Rectal smooth muscle tissue (tissue), 1 donor: Measurements from ENCODE around the gene ERBB4.

Experiments
- H3K27ac ChIP-seq: one replicate; pipeline ENCODE4 v1.7.0; 2013; ENCODE audit warnings: low read depth, low read length, inconsistent platforms
- H3K27me3 ChIP-seq: one replicate; pipeline ENCODE4 v1.7.0; 2013; ENCODE audit warnings: low read length; ENCODE audit not compliant: control insufficient read depth, insufficient read depth
- H3K36me3 ChIP-seq: one replicate; pipeline ENCODE4 v1.7.0; 2013; ENCODE audit warnings: low read length; ENCODE audit not compliant: control insufficient read depth, insufficient read depth
- H3K4me1 ChIP-seq: one replicate; pipeline ENCODE4 v1.7.0; 2013; ENCODE audit warnings: low read length; ENCODE audit not compliant: control insufficient read depth, insufficient read depth
- H3K4me3 ChIP-seq: one replicate; pipeline ENCODE4 v1.7.0; 2013; ENCODE audit warnings: low read length
- H3K9ac ChIP-seq: one replicate; pipeline ENCODE4 v1.7.0; 2013; ENCODE audit warnings: low read length

Gene ERBB4

GRCh38 chr2:211513446-211513845, 1025.2 kb downstream of the ERBB4 start:
- H3K4me3 ChIP-seq, result no peak overlapping the region
- H3K27ac ChIP-seq, result no peak overlapping the region
- H3K36me3 ChIP-seq, result no peaks in the 10 kb centered on the region
- no peaks in the 10 kb centered on the region for H3K27me3 ChIP-seq
- H3K9ac ChIP-seq, result no peak overlapping the region
- no peaks in the 10 kb centered on the region for H3K4me1 ChIP-seq

- no peak overlapping the region for H3K9ac ChIP-seq
- H3K27ac ChIP-seq, result no peak overlapping the region
- no peak overlapping the region for H3K4me3 ChIP-seq
- no peaks in the 10 kb centered on the region for H3K4me1 ChIP-seq
- no peaks in the 10 kb centered on the region for H3K27me3 ChIP-seq
- H3K36me3 ChIP-seq, result no peaks in the 10 kb centered on the region
Observed at GRCh38 chr2:211512806-211513205, 1025.8 kb downstream of the ERBB4 start.

GRCh38 chr2:211503856-211504255, 1034.7 kb downstream of the ERBB4 start:
- Histone ChIP-seq H3K27me3 (no peaks in the 10 kb centered on the region), H3K27ac (no peak overlapping the region), H3K36me3 (no peaks in the 10 kb centered on the region), H3K4me3 (no peak overlapping the region), H3K4me1 (no peaks in the 10 kb centered on the region), H3K9ac (no peak overlapping the region)

GRCh38 chr2:211503198-211503597, 1035.4 kb downstream of the ERBB4 start:
- H3K4me3 ChIP-seq, result no peak overlapping the region
- no peaks in the 10 kb centered on the region for H3K27me3 ChIP-seq
- no peak overlapping the region for H3K27ac ChIP-seq
- no peaks in the 10 kb centered on the region for H3K4me1 ChIP-seq
- no peak overlapping the region for H3K9ac ChIP-seq
- H3K36me3 ChIP-seq, result no peaks in the 10 kb centered on the region

DNA sequence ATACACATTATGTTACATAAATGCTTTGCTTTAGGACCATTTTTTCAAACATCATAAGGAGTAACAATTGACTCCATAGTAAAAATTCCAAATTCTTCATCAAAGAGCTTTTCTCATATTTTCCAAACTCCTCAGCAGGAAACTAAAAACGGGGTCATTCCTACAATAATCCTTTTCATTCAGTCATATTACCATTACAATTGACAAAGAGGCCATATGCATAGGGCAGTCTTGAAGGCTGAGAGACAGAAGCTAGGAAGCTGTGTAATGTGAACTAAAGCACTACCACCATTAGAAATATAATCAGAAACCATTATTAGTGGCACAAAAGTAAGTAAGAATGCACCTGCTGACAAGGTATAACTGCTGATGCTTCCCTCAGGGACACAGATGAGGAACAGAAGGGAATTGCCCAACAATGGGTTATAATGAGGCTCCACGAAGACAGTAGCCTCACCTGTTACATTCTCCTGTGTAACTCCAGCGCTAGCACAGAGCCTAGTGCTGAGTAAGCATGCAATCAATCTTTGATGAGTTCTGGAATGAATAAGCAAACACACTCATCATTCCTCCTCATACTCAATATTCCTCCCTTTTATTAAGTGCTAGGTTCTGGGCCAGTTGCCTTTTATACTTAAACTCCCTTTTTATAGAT, 1039.9 kb downstream of the ERBB4 start:
- Histone ChIP-seq H3K9ac (no peak overlapping the region), H3K4me1 (no peaks in the 10 kb centered on the region), H3K27ac (no peak overlapping the region), H3K27me3 (no peaks in the 10 kb centered on the region), H3K4me3 (no peak overlapping the region), H3K36me3 (no peaks in the 10 kb centered on the region)

- H3K4me3 ChIP-seq, result no peak overlapping the region
- H3K27ac ChIP-seq, result no peak overlapping the region
- no peaks in the 10 kb centered on the region for H3K27me3 ChIP-seq
- no peak overlapping the region for H3K9ac ChIP-seq
- no peaks in the 10 kb centered on the region for H3K36me3 ChIP-seq
- no peaks in the 10 kb centered on the region for H3K4me1 ChIP-seq
Observed at GRCh38 chr2:211495339-211495738, 1043.3 kb downstream of the ERBB4 start.

GRCh38 chr2:211494536-211494935, 1044.1 kb downstream of the ERBB4 start:
- H3K9ac ChIP-seq, result no peak overlapping the region
- H3K27me3 ChIP-seq, result no peaks in the 10 kb centered on the region
- no peak overlapping the region for H3K4me3 ChIP-seq
- no peaks in the 10 kb centered on the region for H3K4me1 ChIP-seq
- no peak overlapping the region for H3K27ac ChIP-seq
- no peaks in the 10 kb centered on the region for H3K36me3 ChIP-seq

- Histone ChIP-seq H3K4me1 (no peaks in the 10 kb centered on the region), H3K4me3 (no peak overlapping the region), H3K36me3 (no peaks in the 10 kb centered on the region), H3K27ac (no peak overlapping the region), H3K27me3 (no peaks in the 10 kb centered on the region), H3K9ac (no peak overlapping the region)
Observed at GRCh38 chr2:211494085-211494484, 1044.5 kb downstream of the ERBB4 start.

DNA sequence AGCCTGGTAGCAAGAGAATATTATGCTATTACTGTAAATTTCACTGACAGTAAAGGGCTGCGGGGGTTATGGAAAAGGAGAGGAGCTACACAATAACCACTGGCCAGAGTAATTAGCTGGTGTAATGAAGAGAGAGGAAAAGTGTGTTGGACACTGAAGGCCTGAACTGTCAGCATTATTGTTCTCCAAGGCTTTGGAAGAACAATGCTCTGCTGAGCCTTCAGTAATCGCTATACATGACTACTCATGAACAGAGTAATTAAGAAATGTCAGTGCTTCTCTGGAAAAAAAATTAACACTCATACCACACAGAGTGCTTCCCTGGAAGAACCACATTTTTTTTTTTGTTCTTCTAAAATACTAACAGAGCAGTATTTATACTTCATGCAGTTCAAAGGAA, 1050.9 kb downstream of the ERBB4 start:
- H3K27me3 ChIP-seq, result no peaks in the 10 kb centered on the region
- H3K27ac ChIP-seq, result no peak overlapping the region
- H3K9ac ChIP-seq, result no peak overlapping the region
- H3K4me3 ChIP-seq, result no peak overlapping the region
- H3K4me1 ChIP-seq, result no peaks in the 10 kb centered on the region
- no peaks in the 10 kb centered on the region for H3K36me3 ChIP-seq

- H3K4me1 ChIP-seq, result no peaks in the 10 kb centered on the region
- H3K36me3 ChIP-seq, result no peaks in the 10 kb centered on the region
- no peaks in the 10 kb centered on the region for H3K27me3 ChIP-seq
- no peak overlapping the region for H3K27ac ChIP-seq
- no peak overlapping the region for H3K4me3 ChIP-seq
- no peak overlapping the region for H3K9ac ChIP-seq
Observed at GRCh38 chr2:211479536-211480150, 1059.0 kb downstream of the ERBB4 start.

DNA sequence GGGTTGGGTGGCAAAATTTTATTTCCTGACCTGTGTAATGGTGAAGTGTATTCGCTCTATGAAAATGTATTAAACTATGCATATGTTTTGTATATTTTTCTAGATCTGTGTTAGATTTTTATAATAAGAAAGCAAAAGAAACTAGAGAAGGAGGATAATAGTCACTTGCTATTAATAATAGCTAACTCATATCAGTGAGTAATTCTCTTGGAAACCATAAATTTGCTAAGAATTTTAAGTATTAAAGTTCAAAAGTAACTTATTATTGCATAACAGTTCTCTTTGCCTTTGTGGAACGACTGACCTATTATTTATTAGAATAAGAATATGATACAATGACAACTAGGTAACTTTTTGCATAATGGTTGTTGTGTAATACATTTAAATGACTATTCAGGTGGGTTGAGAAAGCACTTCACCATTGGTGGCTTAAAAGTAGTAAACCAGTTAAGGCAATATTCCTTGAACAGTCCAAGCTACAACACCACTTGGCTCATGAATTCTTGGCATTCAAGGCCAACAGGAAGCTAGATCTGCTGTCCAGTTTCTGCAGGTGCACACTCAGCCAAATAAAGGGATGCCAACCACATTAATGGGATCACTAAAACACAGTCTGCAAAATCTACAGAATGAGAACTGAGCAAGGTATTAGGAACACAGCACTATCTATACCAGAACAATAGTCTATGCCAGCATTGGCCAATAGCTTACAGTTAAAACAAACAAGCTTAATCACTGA, 1060.9 kb downstream of the ERBB4 start:
- no peak overlapping the region for H3K4me3 ChIP-seq
- H3K9ac ChIP-seq, result no peak overlapping the region
- H3K27ac ChIP-seq, result no peak overlapping the region
- no peaks in the 10 kb centered on the region for H3K36me3 ChIP-seq
- no peaks in the 10 kb centered on the region for H3K4me1 ChIP-seq
- H3K27me3 ChIP-seq, result no peaks in the 10 kb centered on the region

DNA sequence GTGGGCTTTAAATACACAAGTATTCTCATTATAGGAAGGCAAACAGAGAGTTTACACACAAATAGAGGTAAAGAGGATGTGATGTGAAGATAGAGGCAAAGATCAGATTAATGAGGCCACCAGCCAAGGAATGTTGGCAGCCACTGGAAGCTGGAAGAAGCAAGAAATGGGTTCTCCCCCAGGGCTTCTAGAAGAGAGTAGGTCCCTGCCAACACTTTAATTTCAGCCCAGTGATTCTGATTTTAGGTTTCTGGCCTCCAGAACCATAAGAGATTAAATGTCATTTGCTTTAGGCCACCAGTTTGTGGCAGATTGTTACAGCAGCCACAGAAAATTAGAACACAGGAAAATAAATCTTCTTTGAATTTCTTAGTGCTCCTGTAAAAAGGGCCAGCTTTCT, 1065.5 kb downstream of the ERBB4 start:
- no peaks in the 10 kb centered on the region for H3K27me3 ChIP-seq
- H3K9ac ChIP-seq, result no peak overlapping the region
- no peak overlapping the region for H3K27ac ChIP-seq
- H3K4me1 ChIP-seq, result no peaks in the 10 kb centered on the region
- no peak overlapping the region for H3K4me3 ChIP-seq
- no peaks in the 10 kb centered on the region for H3K36me3 ChIP-seq

- H3K27ac ChIP-seq, result no peak overlapping the region
- H3K9ac ChIP-seq, result no peak overlapping the region
- no peak overlapping the region for H3K4me3 ChIP-seq
- no peaks in the 10 kb centered on the region for H3K36me3 ChIP-seq
- H3K27me3 ChIP-seq, result no peaks in the 10 kb centered on the region
- H3K4me1 ChIP-seq, result no peaks in the 10 kb centered on the region
Observed at GRCh38 chr2:211469664-211470059, 1068.9 kb downstream of the ERBB4 start.
